ENCODE measurements around the gene ZFAND2A.
"Not testable (repeated sequence)": the region's sequence is repeated elsewhere in the genome, so short reads cannot be mapped to it uniquely, and the experiment has no call there.

Gene ZFAND2A

DNA sequence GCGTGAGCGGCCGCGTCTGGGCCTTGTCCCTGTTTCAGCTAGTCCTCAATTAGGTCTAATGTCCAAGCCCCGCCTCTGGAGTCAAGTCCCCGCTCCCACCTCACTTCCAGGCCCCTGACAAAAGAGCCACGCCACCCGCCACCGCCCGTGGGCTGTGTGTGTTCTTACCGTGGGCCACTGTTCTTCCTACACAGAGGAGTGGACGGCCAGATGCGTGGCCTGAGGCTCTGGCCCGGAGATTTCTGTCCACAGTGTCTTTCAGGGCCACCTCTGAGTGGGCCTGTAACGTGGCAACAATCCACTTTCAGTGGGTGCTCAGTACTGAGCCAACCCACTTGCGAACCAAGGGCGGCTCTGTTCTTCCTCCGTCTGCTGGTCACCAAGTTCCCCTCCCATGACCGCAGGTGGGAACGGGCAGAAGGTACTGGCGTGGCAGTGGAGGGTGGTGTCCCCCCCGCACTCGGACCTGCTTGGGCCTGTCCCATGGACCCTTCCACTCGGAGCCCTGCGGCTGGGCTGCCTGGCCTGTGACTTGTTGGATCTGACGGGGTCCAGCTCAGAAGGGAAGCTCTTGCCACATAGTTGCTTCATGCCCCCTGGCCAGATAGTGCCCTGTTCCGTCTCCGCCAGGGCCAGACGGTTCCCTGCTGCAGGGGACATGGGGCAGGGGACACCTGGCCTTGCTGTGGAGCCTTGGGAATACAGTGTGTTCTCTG is 15.0 kb upstream of the ZFAND2A start:
- DNase-seq, result no peak

DNA sequence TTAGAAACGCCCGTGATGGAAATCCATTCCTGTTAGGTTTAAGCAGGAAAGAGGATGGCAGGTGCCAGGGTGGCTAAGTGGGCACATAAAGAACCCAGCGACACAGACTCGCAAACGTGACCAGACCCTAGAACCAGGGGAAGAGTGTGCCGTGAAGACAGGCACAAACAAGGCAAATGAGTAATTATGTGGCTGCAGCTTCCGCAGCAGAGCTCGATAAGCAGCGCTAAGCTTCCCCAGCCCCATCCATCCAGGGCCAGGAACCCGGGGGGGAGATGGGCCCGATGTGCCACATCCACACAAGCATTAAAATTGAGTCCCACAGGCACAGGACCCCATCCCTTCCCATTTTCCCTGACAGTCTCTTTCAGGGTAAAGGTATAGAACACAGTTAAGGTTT is 14.0 kb upstream of the ZFAND2A start:
- no peak for DNase-seq

DNA sequence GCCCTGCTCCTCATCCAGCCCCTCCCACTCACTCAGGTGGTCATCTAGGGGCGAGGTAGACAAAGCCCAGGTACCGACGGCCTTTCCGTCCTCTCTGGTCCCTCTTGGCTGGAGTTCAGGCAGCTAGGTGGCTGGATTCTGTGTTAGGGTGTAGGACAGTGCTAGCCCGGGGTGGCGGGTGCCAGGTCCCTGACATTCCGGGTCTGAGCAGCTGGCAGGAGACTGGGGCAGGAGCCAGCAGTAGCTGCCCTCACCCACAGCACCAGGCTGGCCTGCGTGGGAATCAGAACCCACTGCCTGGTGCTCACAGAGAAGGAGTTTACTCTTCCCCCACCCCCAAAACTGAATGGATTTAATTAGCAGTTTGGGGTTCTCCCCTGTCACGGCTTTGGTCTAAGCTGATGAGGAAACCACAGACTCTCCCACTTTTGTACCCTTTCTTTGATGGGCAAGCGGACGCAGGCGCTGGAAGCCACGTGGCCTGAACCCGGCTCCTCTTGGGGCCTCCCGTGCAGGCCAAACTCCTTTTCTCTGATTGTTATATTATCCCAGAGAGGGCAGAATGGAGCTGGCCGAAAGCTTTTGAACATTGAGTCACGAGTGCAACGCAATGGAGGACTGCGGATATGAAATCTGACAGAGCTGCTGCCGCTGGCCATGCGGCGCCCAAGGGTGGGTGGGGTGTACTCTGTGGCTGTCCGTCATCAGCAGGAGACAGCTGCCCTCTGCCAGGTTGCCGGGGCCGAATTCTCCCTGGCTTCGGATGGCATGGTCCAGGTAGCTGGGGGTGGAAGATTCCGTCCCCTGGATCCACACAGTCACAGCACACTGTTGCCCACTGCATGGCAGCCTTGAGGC is 12.9 kb upstream of the ZFAND2A start:
- DNase-seq, result no peak

DNA sequence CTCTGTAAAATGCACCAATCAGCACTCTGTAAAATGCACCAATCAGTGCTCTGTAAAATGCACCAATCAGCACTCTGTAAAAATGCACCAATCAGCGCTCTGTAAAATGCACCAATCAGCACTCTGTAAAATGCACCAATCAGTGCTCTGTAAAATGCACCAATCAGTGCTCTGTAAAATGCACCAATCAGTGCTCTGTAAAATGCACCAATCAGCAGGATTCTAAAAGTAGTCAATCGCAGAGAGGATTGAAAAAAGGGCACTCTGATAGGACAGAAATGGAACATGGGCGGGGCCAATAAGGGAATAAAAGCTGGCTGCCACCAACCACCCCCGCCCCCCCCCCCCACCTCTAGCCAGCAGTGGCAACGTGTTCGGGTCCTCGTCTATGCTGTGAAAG is 11.5 kb upstream of the ZFAND2A start:
- DNase-seq, result not testable (repeated sequence)

DNA sequence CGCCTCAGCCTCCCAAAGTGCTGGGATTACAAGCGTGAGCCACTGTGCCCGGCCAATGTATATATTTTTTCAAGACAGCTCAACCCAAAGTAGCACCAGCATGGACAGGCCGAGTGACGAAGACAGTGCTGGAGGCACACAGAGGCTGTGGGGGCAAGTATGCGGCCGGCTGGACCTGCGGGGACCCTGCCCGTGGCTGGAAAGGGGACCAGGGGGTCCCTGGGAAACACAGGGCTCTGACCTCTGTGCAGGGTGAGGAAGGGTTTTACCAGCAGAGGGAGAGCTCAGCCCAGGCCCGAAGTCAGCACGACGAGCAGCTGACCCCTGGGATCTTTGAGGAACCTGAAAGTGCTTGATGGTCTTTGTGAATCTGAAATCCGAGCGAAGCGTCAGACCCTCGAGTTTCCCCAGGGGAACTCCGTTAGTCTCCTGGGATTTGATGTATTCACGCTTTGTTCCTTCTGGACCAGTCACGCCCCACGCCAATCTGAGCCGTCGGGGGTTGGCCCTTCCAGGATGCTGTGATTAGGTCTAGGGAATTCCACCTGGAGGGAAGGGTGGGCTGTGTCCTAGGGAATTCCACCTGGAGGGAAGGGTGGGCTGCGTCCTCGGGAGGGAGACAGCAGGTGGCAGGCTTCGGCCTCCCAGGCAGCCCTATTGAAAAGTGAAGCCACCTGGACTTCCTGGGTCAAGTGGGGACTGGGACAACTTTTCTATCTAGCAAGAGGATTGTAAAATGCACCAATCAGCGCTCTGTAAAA is 10.9 kb upstream of the ZFAND2A start:
- no peak for DNase-seq

DNA sequence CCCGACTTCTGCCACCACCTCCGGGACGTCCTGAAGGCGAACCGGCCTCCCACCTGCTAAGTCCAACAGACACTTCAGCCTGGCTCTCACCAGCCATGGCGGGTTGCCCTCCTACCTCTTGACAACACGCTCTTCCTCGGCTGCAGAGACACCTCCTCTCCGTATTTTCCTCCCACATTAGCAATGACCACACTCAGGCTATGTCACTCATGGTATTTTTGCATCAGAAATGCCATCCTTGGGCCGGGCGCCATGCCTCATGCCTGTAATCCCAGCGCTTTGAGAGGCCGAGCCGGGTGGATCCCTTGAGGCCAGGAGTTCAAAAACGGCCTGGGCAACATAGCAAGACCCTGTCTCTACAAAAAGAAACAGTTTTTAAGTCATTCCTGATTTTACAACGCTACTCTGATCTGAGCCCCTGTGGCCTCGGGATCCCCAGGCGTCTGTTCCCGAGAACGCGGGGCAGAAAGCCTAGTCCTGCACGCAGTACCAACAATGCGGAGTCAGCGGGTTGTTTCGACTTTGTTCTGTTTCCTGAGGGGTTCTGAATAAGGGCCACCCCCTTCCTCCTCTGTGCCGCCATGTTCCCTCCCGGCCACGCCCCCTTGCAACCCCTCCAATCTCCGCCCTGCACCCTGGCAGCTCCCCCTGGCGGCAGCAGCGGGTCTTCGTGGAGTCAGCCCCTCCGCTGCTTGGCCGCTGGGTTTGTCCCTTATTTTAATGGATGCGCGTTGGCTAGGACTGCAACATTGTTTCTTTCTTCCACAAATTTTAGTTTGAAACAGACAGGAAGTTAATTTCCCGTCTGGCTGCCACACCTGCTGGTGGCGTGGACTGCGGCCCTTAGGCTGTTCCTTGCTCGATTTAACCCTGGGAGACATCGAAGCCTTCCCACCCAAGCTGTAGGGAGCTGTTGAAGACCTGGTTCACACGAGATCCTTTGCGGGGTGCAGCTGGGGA is 9.7 kb upstream of the ZFAND2A start:
- DNase-seq, result peak; percentile 62

DNA sequence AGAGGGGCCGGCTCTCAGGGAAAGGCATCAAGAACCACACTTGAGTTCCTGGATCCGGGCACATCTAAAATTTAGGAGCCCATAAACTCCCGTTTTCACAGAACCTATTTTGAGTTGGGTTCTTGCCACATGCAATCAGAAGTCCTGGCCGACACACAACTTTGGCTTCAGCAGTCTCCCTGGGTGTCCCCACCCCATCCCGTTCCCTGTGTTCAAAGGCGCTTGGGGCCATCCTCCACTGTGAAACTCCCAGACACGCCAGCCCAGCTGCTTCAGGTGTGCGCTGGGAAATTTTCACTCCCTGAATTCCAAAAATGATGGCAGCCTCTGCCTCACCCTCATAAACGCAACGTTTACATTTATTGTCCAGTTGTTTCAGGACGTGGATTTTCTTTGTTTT is 8.4 kb upstream of the ZFAND2A start:
- no peak for DNase-seq

DNA sequence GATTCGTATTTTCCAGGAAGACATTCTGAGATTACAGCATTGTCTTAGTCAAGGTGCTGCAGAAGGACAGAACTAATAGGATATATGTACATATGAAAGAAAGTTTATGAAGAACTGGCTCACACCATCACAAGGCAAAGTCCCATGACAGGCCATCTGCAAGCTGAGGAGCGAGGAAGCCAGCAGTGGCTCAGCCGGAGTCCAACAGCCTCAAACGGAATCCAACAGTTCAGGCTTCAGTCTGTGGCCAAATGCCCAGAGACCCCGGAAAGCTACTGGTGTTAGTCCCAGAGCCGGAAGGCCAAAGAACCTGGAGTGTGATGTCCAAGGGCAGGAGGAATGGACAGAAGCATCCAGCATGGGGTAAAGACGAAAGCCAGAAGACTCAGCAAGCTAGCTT is 4.4 kb upstream of the ZFAND2A start:
- no peak for DNase-seq

DNA sequence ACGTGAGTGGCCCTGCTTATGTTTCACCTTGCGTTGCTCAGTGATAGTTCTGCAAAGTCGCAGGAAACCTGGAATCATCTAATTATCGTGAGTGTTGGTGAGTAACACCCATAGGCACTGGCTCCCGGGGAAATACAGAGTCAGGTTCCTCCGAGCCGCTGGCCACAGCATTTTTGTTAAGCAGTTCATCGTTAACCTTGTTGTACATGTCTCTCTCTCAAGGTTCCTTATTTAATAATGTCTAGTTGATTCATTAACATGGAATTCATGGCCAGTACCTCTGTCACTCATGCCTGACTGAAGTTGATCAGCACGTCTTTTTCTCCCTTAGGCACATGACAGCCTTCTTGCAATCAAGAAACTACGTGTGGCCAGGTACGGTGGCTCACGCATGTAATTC is 3.1 kb upstream of the ZFAND2A start:
- DNase-seq, result no peak

DNA sequence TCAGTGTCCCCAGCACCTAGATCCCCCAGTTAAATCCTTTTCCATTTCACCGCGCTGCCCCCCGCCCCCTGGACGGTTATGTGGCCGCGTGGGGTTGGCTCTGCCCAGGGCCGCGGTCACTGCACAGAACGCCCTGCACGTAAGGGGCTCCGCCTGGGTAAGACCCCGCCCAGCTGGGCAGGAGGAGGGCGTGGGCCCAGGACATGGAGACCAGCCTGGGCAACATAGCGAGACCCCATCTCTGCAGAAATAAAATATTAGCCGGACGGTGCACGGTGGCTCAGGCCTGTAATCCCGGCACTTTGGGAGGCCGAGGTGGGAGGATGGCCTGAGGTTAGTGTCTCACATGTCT is 650 bp upstream of the ZFAND2A start:
- peak; percentile 24 for DNase-seq

DNA sequence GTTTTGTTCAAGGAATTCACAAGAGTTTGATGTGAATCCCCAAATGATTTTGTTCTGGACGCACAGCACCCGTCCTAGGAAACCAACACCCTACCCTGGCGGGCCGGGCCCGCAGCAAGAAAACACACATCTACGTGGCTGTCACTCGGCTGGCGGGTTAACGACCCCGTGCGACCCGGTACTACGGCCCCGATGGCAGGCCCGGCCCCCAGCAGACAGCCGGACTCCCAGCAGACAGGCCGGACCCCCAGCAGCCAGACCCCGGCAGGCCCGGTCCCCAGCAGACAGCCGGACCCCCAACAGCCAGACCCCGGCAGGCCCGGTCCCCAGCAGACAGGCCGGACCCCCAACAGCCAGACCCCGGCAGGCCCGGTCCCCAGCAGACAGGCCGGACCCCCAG is 765 bp downstream of the ZFAND2A start:
- DNase-seq, result not testable (repeated sequence)

DNA sequence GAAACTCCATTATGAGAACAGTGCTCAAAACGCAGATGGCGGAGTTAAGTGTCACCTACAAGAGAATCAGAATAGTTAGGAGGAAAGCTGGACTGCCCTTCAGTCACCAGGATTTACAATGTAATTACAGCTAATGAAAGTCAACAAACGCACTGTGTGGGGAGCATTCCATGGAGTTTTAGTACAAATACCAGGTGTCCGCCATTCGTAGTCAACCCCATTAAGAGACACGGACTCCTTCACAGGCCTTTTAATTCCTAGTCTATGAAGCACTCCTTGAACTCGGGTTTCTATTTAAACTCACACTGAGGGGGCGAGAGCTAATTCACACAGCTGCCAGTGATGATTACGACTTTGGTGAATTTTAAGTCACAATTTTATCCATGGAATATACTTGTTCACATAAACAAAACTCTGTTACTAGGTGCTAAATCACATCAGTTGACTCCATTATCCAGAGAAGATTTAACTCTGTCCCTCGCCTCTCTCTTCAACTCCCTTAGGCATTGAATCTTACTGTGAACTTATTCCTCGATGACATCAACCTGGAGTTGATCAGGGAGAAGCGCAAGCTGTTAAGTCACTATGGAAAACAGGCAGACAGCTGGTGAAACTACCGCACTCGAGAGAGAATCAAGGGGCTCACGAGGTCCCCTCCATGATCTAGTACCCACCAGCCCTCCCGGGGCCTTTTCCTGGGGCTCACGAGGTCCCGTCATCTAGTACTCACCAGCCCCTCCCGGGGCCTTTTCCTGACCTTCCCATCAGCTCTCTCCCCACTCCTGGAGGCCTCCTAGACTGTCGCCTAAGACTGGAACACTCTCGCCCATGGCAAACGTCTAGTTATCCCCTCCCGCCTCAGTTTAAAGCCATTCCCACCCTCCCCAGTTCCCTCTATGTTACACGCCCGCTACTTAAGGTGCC is 1.5 kb downstream of the ZFAND2A start:
- DNase-seq, result no peak

DNA sequence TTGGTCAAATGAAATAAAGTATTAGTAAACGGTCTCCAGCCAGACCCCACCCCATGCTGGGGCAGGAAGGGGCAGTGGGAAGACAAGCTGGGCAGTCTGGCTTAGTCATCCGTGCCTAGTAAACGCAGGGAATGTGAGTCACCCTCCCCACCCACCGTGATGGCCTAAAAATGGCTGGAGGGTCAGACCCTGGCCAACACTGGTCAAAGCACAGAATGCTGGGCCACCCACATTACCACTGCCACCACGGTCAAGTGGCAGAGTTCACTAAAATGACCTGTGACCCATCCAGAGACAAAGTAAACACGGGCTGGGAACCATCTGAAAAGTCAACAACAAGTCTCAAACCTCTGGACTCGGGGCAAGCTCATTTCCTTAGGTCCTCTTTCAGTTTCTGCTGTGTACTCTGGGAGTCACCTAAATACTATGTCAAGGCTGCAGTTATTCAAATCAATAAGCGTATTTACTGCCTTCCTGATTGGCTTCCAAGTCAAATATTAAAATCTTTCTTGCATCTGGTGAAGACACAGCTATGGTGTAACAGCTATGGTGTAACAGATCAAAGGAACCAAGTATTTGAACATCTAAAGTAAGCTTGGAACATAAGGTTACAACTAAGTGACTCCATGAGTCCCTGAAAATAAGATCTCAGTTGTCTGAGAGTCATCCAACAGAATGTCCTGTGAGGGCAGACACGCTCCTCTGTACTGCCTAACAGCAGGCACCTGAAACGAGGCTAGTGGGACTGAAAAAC is 3.0 kb downstream of the ZFAND2A start:
- DNase-seq, result no peak

DNA sequence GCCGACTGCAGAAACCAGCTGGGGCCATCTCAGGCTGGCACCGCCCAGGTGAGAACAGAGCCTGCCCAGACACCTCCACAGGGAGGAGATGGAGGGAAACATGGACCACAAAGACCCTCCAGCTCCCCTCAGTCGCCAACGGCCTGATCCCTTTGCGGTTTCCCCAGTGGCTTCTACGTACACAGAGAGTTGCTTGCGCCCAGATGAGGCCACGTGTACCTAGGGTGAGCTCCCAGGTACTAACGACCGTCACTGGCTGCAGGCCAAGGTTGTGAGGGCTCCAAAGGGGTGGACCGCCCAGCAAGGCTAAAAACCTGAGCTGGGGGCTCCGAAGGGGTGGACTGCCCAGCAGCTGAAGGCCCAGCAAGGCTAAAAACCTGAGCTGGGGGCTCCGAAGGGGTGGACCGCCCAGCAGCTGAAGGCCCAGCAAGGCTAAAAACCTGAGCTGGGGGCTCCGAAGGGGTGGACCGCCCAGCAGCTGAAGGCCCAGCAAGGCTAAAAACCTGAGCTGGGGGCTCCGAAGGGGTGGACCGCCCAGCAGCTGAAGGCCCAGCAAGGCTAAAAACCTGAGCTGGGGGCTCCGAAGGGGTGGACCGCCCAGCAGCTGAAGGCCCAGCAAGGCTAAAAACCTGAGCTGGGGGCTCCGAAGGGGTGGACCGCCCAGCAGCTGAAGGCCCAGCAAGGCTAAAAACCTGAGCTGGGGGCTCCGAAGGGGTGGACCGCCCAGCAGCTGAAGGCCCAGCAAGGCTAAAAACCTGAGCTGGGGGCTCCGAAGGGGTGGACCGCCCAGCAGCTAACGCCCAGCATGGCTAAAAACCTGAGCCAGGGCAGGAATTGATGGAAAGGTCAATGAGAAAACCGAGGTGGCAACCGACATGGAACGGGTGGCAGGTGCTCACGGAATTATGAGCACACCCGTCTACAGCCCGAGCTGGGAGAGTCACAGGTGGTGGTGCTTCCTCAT is 3.9 kb downstream of the ZFAND2A start:
- not testable (repeated sequence) for DNase-seq

DNA sequence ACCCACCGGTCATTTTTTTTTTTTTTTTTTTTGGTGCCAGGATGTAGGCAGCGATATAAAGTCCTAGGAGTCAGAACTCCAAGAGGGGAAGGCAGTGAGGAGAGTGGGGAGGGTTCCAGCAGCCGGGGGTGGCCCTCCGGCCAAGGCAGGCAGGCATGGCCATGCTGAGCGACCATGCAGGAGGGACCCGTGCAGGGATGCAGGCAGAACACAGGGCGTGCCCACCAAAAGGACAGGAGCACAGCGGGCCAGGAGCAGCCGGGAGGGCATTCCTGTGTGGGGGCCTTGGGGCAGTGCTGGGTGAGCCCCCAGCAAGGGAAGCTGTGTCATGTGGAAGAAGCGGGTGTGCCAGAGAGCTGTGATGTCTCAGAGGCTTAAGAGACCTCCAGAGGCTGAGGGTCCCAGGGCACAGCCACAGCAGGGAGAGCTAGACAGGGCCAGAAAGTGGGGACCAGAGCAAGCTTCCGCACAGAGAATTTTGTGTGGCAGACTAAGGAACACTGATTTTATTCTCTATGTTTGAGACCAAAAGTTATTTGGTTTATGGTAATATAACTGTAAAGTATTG is 5.7 kb downstream of the ZFAND2A start:
- DNase-seq, result no peak

DNA sequence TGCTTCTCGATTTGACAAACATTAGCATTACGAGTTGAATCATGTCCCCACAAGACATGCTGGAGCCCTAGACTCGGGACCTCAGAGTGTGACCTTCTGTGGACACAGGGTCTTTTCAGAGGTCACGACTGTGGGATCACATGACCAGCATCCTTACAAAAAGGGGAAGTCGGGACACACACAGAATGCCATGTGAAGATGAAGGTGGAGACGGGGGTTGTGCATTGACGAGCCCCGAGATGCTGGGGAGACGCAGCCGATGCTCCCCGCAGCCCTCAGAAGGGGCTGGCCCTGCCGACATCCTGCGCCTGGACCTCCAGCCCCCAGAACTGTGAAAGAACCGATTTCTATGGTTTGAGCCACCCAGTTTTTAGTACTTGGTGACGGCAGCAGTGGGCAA is 7.5 kb downstream of the ZFAND2A start:
- no peak for DNase-seq

DNA sequence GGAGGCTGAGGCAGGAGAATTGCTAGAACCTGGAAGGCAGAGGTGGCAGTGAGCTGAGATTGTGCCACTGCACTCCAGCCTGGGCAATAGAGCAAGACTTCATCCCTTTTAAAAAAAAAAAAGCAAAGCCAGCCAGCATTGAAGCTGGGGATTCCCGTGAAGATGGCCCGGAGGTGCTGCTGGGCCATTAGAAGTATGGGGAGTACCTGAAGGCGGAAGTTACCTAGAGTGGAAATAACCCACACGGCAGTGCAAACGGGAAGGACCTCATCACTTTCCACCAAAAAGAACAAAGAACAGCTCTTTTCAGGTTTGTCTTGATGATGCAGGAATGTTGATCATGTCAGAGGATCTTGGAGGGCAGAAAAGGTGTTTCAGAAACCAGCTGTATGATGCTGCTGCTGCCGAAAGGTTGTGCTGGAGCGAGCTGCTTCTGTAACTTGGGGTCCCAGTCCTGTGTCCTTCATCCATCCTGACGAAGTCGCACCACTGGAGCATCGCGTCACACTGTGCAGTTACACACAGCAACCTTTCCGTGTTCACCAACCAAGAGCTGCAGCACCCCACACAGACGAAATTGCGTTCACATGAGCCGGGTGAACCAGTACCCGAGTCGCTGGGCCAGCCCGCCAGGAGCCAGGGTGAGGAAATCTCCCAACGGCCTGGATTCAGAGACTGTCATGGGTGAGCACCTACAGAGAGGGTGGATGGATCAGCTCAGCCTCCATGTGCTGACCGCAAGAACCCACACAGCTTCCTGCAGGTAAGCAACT is 8.2 kb downstream of the ZFAND2A start:
- DNase-seq, result no peak

DNA sequence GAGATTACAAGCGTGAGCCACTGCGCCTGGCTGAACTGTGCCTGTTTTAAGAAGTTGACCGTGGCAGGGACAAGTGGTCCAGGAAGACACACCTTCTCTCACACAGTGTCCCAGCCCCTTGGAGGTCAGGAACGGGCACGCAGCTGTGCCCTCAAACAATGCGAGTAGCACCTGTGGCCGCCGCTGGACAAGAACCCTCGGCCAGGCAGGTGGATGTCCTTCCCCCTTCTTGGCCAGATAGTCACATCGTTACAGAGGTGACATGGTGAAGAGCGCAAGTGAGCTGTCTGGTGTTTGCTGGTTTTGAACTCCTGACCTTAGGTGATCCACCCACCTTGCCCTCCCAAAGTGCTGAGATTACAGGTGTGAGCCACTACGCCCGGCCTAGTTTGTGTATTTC is 8.8 kb downstream of the ZFAND2A start:
- DNase-seq, result no peak

Data from fibroblast of skin of abdomen (primary cell).